ENCODE results near the gene GABRR2.

DNA sequence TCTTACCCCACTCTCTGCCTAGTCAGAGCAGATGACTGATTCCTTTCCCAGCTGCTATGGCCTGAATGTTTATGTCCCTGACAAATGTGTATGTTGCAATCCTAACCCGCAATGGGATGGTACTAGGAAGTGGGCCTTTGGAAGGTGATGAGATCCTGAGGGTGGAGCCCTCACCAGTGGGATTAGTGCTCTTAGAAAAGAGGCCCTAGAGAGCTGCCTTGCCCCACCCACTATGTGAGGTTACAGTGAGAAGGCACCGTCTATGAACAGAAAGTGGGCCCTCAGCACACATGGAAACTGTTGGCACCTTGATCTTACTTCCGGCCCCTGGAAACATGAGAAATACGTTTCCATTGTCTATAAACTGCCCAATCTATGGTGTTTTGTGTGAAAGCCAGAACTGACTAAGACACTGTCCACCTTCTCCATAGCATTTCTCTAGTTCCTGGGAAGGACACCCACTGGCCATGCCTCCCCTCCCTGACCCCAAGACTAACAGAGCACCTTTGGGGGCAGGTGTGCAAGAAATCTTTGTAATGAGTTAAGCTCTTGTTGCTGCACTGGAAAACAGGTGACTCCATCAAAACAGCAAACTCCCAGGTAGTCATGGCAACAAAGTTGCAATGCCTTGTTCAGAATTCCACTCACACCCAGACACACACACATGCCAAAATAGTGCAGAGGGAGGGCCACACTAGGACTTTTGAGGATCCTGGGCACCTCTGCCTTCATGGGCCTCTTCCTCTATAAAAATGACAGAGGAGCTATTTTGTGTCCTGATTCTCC lies 16.2 kb downstream of the GABRR2 start:
- TF ChIP-seq, protein P1, sequence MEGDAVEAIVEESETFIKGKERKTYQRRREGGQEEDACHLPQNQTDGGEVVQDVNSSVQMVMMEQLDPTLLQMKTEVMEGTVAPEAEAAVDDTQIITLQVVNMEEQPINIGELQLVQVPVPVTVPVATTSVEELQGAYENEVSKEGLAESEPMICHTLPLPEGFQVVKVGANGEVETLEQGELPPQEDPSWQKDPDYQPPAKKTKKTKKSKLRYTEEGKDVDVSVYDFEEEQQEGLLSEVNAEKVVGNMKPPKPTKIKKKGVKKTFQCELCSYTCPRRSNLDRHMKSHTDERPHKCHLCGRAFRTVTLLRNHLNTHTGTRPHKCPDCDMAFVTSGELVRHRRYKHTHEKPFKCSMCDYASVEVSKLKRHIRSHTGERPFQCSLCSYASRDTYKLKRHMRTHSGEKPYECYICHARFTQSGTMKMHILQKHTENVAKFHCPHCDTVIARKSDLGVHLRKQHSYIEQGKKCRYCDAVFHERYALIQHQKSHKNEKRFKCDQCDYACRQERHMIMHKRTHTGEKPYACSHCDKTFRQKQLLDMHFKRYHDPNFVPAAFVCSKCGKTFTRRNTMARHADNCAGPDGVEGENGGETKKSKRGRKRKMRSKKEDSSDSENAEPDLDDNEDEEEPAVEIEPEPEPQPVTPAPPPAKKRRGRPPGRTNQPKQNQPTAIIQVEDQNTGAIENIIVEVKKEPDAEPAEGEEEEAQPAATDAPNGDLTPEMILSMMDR (IDR thresholded peaks at IDR 0.05; ENCODE audit: insufficient read depth, low read length, poor library complexity, severe bottlenecking), result no peak
- no peak for TF ChIP-seq EZH2phosphoT487 (conservative IDR thresholded peaks at IDR 0.05; ENCODE audit: low read length)
